Mucosa of descending colon (tissue), 3 donors: ENCODE data around the gene PPP1R37. TPM values are rescaled to one million over a fixed set of nuclear protein-coding genes. Genes with fewer than 3 reads are reported as not detected.

Experiments
- ATAC-seq: fragments of 200-7000 bp; cut with Tn5 transposase; one replicate; pipeline ENCODE4 v1.9.1; 2020; ENCODE audit warnings: mild to moderate bottlenecking, moderate library complexity
- DNase-seq, 3 donors: peaks; one replicate each; pipeline ENCODE4 v3.0.0-alpha.2; 2020
- H3K36me3 ChIP-seq: fragments of 200-600 bp; one replicate; pipeline ENCODE4 v1.8.0; 2021; ENCODE audit warnings: low read depth, mild to moderate bottlenecking
- H3K4me1 ChIP-seq: fragments of 200-600 bp; one replicate; pipeline ENCODE4 v1.8.0; 2021; ENCODE audit warnings: low read depth, mild to moderate bottlenecking
- H3K4me3 ChIP-seq: fragments of 200-600 bp; one replicate; pipeline ENCODE4 v1.8.0; 2021; ENCODE audit warnings: mild to moderate bottlenecking
- H3K9me3 ChIP-seq: fragments of 200-600 bp; one replicate; pipeline ENCODE4 v1.8.0; 2021; ENCODE audit warnings: mild to moderate bottlenecking
- intact Hi-C, 2 donors: fragments of 100-400 bp; cut with DNase I in 1 of 2; cut with micrococcal nuclease in 1 of 2; formaldehyde crosslinking; loops; one replicate each; pipeline versions ENCODE4 v1.11.0 to v1.11.1; 2022; cut with DNase I, micrococcal nuclease
- total RNA-seq, 3 donors: library from RNA; stranded (reverse); fragmentation: NEBNext Ultra II Directional in 2 of 3; extraction: Animal tissue kit (Norgen Biotek cat#: 25700) in 2 of 3; gene quantifications; one replicate each; pipeline versions ENCODE4 v1.2.1 to v1.2.4, GENCODE V29; 2021 to 2023
- TF ChIP-seq, protein P1 (sequence below): fragments of 200-600 bp; IDR thresholded peaks from one replicate; pipeline ENCODE4 v1.8.0; 2022; ENCODE audit warnings: antibody characterized with exemption, mild to moderate bottlenecking
- donor health status: DM: no; HTN: no; CAD: no; lungs with moderate emphysema.
- donor health status: DM: no; HTN: no; CAD: no.
- donor health status: DM: no; HTN: yes; CAD: no.

PPP1R37 gene
- total RNA-seq, 3 donors from 2014 or later: 27.2 to 33.6 (median 31.7) TPM

DNA sequence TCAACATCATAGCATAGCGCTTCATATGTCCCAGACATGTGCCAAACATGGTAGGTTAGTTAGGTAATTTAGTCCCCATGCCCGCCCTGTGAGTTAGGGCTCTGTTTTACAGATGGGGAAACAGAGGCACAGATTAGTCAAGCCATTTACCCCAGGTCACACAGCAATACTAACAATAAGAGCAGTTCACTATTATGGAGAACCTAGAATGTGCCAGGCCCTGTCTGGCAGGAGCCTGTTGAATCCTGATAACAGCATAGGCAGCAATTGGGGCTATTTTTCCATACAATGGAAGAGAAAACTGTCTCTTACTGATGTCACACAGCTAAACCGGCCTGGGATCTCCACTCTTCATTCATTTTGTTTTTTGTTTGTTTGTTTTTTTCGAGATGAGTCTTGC, 6.5 kb upstream of the PPP1R37 start:
- ATAC-seq (no peak), DNase-seq (no peak)
- intact Hi-C loops: no loop called here
- H3K9me3 ChIP-seq: no peaks in the 10 kb centered on the region
- H3K36me3 ChIP-seq: peaks cover 2% of the 10 kb centered on the region
- H3K4me1 ChIP-seq: peaks cover 5% of the 10 kb centered on the region
- no peak overlapping the region for H3K4me3 ChIP-seq
- TF ChIP-seq, protein P1, sequence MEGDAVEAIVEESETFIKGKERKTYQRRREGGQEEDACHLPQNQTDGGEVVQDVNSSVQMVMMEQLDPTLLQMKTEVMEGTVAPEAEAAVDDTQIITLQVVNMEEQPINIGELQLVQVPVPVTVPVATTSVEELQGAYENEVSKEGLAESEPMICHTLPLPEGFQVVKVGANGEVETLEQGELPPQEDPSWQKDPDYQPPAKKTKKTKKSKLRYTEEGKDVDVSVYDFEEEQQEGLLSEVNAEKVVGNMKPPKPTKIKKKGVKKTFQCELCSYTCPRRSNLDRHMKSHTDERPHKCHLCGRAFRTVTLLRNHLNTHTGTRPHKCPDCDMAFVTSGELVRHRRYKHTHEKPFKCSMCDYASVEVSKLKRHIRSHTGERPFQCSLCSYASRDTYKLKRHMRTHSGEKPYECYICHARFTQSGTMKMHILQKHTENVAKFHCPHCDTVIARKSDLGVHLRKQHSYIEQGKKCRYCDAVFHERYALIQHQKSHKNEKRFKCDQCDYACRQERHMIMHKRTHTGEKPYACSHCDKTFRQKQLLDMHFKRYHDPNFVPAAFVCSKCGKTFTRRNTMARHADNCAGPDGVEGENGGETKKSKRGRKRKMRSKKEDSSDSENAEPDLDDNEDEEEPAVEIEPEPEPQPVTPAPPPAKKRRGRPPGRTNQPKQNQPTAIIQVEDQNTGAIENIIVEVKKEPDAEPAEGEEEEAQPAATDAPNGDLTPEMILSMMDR: no peak

DNA sequence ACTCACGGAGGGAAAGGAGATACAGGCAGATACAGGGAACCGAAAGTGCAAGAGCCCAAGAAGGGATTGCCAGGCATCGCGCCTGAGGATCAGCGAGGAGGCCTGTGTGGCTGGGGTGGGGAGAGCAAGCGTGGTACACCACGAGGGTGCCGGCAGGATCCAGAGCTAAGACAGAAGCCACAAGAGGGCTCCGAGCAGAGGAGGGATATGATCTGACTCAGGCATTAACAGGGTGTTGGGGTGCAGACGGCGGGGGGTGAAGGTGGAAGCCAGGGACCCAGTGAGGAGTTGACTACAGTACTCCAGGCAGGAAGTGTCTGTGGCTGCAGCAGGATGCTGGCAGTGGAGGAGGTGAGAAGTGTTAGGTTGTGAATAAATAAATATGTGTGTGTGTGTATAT, 5.4 kb upstream of the PPP1R37 start:
- TF ChIP-seq, protein P1: no peak
- Histone ChIP-seq H3K4me1 (peaks cover 5% of the 10 kb centered on the region), H3K9me3 (no peaks in the 10 kb centered on the region), H3K4me3 (no peak overlapping the region), H3K36me3 (peaks cover 4% of the 10 kb centered on the region)
- DNase-seq (peak in 1 of 3 donors; percentile 65), ATAC-seq (no peak)
- intact Hi-C loops: no loop called here

DNA sequence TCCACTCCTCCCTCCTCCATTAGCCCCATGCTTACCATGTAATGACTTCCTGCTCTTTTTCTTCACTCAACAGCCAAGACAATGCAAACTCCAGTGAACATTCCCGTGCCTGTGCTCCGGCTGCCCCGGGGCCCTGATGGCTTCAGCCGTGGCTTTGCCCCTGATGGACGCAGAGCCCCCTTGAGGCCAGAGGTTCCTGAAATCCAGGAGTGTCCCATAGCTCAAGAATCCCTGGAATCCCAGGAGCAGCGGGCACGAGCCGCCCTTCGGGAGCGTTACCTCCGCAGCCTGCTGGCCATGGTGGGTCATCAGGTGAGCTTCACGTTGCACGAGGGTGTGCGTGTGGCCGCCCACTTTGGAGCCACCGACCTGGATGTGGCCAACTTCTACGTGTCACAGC, 2.9 kb upstream of the PPP1R37 start:
- Histone ChIP-seq H3K4me3 (no peak overlapping the region), H3K4me1 (peaks cover 20% of the 10 kb centered on the region), H3K9me3 (no peaks in the 10 kb centered on the region), H3K36me3 (peaks cover 4% of the 10 kb centered on the region)
- DNase-seq (no peak), ATAC-seq (no peak)
- intact Hi-C loops: no loop called here
- TF ChIP-seq, protein P1: no peak

DNA sequence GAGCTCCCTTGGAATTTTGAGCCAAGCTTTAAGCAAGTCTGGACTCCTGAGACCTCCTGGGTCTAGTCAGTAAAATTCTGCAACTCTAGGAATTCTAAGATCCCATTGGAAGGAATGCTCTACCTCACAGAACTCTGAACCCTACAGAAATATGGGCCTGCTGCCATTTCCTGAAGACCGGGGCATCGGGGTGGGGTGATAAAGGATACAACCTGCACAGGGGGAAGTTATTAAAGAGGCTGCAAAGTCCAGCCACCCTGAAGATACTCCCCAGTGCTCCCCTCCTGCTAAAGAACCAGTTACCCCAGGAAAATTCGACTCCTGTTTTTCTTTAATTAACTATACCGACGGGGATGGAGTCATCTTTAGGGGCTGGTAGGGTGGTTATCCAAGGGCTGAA, 2.4 kb upstream of the PPP1R37 start:
- peaks cover 4% of the 10 kb centered on the region for H3K36me3 ChIP-seq
- no peak overlapping the region for H3K4me3 ChIP-seq
- TF ChIP-seq, protein P1: no peak
- peaks cover 22% of the 10 kb centered on the region for H3K4me1 ChIP-seq
- intact Hi-C loops: no loop called here
- H3K9me3 ChIP-seq: no peaks in the 10 kb centered on the region
- DNase-seq: no peak
- ATAC-seq: no peak

DNA sequence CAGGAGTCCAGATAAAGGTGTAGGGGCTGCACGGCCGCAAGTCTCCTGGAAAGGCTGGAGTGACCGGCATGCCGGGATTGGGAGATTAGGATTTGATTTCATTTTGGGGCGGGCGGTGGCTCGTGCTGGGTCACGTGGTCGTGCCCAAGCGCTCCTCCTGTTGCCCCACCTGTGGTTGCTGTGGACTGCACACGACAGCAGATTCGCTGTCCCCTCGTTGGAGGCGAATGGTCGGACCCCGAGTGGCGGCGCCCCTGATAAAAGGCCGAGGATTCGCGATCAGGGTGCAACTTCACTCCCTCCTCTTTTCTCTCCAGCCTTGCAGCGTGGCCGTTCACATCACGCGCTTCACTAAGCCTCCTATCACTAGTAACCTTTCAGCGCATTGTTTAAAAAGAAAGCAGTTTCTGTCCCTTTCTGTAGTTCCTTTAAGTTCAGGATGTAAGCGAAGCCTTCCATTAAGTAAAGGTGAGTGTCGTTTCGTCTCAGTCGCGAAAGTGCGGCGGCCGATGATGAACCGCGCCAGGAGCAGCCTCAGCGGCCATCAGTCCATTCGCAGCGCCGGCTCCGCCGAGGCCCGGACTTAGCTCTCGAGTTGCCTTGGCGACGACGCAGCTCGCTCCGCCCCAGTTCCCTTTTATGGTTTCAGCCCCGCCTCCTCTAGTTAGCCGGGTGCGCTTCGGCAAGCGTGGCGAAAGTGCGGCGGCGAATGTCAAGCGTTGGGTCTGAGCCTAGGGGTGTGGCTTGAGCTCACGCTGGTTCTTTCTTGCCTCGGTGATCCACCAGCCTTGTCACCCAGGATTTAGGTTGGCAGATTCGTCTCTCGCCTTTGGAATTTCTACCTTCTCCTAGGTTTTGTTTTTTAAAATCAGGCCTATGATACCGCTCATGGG, 1.7 kb upstream of the PPP1R37 start:
- peak; percentile 99 for DNase-seq
- Histone ChIP-seq H3K4me3 (no peak overlapping the region), H3K9me3 (no peaks in the 10 kb centered on the region), H3K4me1 (peaks cover 22% of the 10 kb centered on the region), H3K36me3 (peaks cover 4% of the 10 kb centered on the region)
- intact Hi-C loops: no loop called here
- TF ChIP-seq, protein P1: peak; percentile 20
- ATAC-seq: peak; percentile 90
